GM23338 (cell line): ENCODE measurements around the gene LRMDA. TPM values are rescaled to one million over a fixed set of nuclear protein-coding genes. Genes with fewer than 3 reads are reported as not detected.
"Not testable (repeated sequence)": the region's sequence is repeated elsewhere in the genome, so short reads cannot be mapped to it uniquely, and the experiment has no call there.

Experiments
- ATAC-seq: fragments of 200-7000 bp; cut with Tn5 transposase; 3 replicates; pipeline ENCODE4 v1.9.1; 2020
- DNase-seq: peaks from one replicate; pipeline ENCODE4 v3.0.0-alpha.2; 2015; ENCODE audit warnings: low spot score
- H2AFZ ChIP-seq: fragments of 200-600 bp; sonication (generic); 2 replicates; pipeline ENCODE4 v1.8.0; 2016; ENCODE audit warnings: antibody characterized with exemption, mild to moderate bottlenecking, moderate library complexity
- H3F3A ChIP-seq: fragments of 200-600 bp; sonication (generic); replicated peaks from 2 replicates; pipeline ENCODE4 v1.8.0; 2017; ENCODE audit warnings: antibody characterized with exemption, mixed run types, low read depth
- H3K27ac ChIP-seq: fragments of 200-600 bp; sonication (generic); 2 replicates; pipeline ENCODE4 v1.6.1; 2016; ENCODE audit warnings: low read depth
- H3K27me3 ChIP-seq: fragments of 200-600 bp; sonication (generic); 2 replicates; pipeline ENCODE4 v1.8.0; 2016; ENCODE audit warnings: mild to moderate bottlenecking, mixed run types, moderate library complexity; ENCODE audit not compliant: insufficient read depth
- H3K36me3 ChIP-seq: fragments of 200-600 bp; sonication (generic); 2 replicates; pipeline ENCODE4 v1.8.0; 2016; ENCODE audit warnings: mild to moderate bottlenecking; ENCODE audit not compliant: insufficient read depth
- H3K4me1 ChIP-seq: fragments of 200-600 bp; sonication (generic); 2 replicates; pipeline ENCODE4 v1.8.0; 2016; ENCODE audit warnings: mild to moderate bottlenecking, moderate library complexity; ENCODE audit not compliant: insufficient read depth
- H3K4me2 ChIP-seq: fragments of 200-600 bp; sonication (generic); 2 replicates; pipeline ENCODE4 v1.7.1; 2017; ENCODE audit warnings: mixed run types
- H3K4me3 ChIP-seq: fragments of 200-600 bp; sonication (generic); 2 replicates; pipeline ENCODE4 v1.6.1; 2016; ENCODE audit warnings: mixed run types
- H3K79me2 ChIP-seq: fragments of 200-600 bp; sonication (generic); replicated peaks from 2 replicates; pipeline ENCODE4 v1.8.0; 2017; ENCODE audit warnings: mild to moderate bottlenecking; ENCODE audit not compliant: insufficient read depth
- H3K9me2 ChIP-seq: fragments of 200-600 bp; sonication (generic); 2 replicates; pipeline ENCODE4 v1.8.0; 2017; ENCODE audit not compliant: insufficient read depth
- H4K20me1 ChIP-seq: fragments of 200-600 bp; sonication (generic); replicated peaks from 2 replicates; pipeline ENCODE4 v1.8.0; 2017; ENCODE audit warnings: mild to moderate bottlenecking; ENCODE audit not compliant: insufficient read depth
- H3K27ac Mint-ChIP-seq: 2 replicates; pipeline ENCODE4 v1.8.0; 2020; ENCODE audit warnings: inconsistent platforms, mild to moderate bottlenecking, moderate library complexity, mixed read lengths
- H3K27me3 Mint-ChIP-seq: 3 replicates; pipeline ENCODE4 v1.8.0; 2022; ENCODE audit warnings: low read depth, mild to moderate bottlenecking, moderate library complexity, mixed read lengths, inconsistent platforms; ENCODE audit not compliant: insufficient read depth, poor library complexity
- H3K36me3 Mint-ChIP-seq: 3 replicates; pipeline ENCODE4 v1.8.0; 2021; ENCODE audit warnings: low read depth, mild to moderate bottlenecking, inconsistent platforms, moderate library complexity, mixed read lengths
- H3K4me1 Mint-ChIP-seq: 3 replicates; pipeline ENCODE4 v1.8.0; 2020; ENCODE audit warnings: mild to moderate bottlenecking, inconsistent platforms, mixed read lengths
- H3K4me3 Mint-ChIP-seq: 3 replicates; pipeline ENCODE4 v1.8.0; 2021; ENCODE audit warnings: moderate library complexity, mild to moderate bottlenecking, inconsistent platforms, mixed read lengths
- H3K9me3 Mint-ChIP-seq: 3 replicates; pipeline ENCODE4 v1.8.0; 2020; ENCODE audit warnings: moderate library complexity, mild to moderate bottlenecking, inconsistent platforms, mixed read lengths
- JUNB ChIP-seq: IDR thresholded peaks from one replicate; pipeline ENCODE4 v1.6.1; 2016; ENCODE audit warnings: antibody characterized with exemption; ENCODE audit not compliant: unreplicated experiment
- polyA plus RNA-seq: library from polyadenylated mRNA; unstranded; fragments of >200 nt; fragmentation: Nextera tagmentation; extraction: Ambion mirVana; gene quantifications from 2 replicates; pipeline ENCODE4 v1.2.1, GENCODE V29; 2016
- total RNA-seq: library from RNA; depleted of rRNA; stranded (reverse); fragments of >200 nt; shearing (Covaris generic); gene quantifications from 2 replicates; pipeline ENCODE4 v1.2.3, GENCODE V29; 2014
- TF ChIP-seq, protein P1 (sequence below): fragments of 250-450 bp; sonication (Bioruptor Pico); IDR thresholded peaks from 2 replicates; pipeline ENCODE4 v1.5.0; 2020; ENCODE audit warnings: mild to moderate bottlenecking, moderate library complexity

The LRMDA gene
- total and polyA plus RNA-seq, 2 experiments from 2014 or later, result 0.90 to 1.8 TPM

GRCh38 chr10:75514830-75515229, 83.4 kb downstream of the LRMDA start (continued):
- TF ChIP-seq, protein P1, sequence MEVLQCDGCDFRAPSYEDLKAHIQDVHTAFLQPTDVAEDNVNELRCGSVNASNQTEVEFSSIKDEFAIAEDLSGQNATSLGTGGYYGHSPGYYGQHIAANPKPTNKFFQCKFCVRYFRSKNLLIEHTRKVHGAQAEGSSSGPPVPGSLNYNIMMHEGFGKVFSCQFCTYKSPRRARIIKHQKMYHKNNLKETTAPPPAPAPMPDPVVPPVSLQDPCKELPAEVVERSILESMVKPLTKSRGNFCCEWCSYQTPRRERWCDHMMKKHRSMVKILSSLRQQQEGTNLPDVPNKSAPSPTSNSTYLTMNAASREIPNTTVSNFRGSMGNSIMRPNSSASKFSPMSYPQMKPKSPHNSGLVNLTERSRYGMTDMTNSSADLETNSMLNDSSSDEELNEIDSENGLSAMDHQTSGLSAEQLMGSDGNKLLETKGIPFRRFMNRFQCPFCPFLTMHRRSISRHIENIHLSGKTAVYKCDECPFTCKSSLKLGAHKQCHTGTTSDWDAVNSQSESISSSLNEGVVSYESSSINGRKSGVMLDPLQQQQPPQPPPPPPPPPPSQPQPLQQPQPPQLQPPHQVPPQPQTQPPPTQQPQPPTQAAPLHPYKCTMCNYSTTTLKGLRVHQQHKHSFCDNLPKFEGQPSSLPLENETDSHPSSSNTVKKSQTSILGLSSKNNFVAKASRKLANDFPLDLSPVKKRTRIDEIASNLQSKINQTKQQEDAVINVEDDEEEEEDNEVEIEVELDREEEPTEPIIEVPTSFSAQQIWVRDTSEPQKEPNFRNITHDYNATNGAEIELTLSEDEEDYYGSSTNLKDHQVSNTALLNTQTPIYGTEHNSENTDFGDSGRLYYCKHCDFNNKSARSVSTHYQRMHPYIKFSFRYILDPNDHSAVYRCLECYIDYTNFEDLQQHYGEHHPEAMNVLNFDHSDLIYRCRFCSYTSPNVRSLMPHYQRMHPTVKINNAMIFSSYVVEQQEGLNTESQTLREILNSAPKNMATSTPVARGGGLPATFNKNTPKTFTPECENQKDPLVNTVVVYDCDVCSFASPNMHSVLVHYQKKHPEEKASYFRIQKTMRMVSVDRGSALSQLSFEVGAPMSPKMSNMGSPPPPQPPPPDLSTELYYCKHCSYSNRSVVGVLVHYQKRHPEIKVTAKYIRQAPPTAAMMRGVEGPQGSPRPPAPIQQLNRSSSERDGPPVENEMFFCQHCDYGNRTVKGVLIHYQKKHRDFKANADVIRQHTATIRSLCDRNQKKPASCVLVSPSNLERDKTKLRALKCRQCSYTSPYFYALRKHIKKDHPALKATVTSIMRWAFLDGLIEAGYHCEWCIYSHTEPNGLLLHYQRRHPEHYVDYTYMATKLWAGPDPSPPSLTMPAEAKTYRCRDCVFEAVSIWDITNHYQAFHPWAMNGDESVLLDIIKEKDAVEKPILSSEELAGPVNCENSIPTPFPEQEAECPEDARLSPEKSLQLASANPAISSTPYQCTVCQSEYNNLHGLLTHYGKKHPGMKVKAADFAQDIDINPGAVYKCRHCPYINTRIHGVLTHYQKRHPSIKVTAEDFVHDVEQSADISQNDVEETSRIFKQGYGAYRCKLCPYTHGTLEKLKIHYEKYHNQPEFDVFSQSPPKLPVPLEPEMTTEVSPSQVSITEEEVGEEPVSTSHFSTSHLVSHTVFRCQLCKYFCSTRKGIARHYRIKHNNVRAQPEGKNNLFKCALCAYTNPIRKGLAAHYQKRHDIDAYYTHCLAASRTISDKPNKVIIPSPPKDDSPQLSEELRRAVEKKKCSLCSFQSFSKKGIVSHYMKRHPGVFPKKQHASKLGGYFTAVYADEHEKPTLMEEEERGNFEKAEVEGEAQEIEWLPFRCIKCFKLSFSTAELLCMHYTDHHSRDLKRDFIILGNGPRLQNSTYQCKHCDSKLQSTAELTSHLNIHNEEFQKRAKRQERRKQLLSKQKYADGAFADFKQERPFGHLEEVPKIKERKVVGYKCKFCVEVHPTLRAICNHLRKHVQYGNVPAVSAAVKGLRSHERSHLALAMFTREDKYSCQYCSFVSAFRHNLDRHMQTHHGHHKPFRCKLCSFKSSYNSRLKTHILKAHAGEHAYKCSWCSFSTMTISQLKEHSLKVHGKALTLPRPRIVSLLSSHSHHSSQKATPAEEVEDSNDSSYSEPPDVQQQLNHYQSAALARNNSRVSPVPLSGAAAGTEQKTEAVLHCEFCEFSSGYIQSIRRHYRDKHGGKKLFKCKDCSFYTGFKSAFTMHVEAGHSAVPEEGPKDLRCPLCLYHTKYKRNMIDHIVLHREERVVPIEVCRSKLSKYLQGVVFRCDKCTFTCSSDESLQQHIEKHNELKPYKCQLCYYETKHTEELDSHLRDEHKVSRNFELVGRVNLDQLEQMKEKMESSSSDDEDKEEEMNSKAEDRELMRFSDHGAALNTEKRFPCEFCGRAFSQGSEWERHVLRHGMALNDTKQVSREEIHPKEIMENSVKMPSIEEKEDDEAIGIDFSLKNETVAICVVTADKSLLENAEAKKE (CRISPR knock-in tag), result no peak
- TF ChIP-seq JUNB, result no peak

DNA sequence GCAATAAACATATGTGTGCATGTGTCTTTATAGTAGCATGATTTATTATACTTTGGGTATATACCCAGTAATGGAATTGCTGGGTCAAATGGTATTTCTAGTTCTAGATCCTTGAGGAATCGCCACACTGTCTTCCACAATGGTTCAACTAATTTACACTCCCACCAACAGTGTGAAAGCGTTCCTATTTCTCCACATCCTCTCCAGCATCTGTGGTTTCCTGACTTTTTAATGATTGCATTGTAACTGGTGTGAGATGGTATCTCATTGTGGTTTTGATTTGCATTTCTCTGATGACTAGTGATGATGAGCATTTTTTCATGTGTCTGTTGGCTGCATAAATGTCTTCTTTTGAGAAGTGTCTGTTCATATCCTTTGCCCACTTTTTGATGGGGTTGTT, 84.7 kb downstream of the LRMDA start:
- H3K36me3 ChIP-seq, H3F3A ChIP-seq, H2AFZ ChIP-seq, H4K20me1 ChIP-seq, H3K27me3 ChIP-seq, H3K27ac ChIP-seq, H3K79me2 ChIP-seq, H3K36me3 Mint-ChIP-seq, H3K9me2 ChIP-seq, H3K4me1 ChIP-seq, H3K27me3 Mint-ChIP-seq, ATAC-seq, H3K4me2 ChIP-seq, H3K4me3 ChIP-seq, DNase-seq, H3K4me3 Mint-ChIP-seq, H3K27ac Mint-ChIP-seq: not testable (repeated sequence)
- Mint-ChIP-seq H3K4me1 (peaks cover 15% of the 10 kb centered on the region), H3K9me3 (peaks cover 10% of the 10 kb centered on the region)

- H3K4me1 Mint-ChIP-seq, H3K27ac Mint-ChIP-seq, H4K20me1 ChIP-seq, H3K4me3 Mint-ChIP-seq, H3K36me3 Mint-ChIP-seq, H3K4me1 ChIP-seq, H3K36me3 ChIP-seq, H3K79me2 ChIP-seq, H3F3A ChIP-seq, ATAC-seq, H3K4me2 ChIP-seq, H3K27me3 ChIP-seq, H3K9me2 ChIP-seq, H2AFZ ChIP-seq, H3K4me3 ChIP-seq, DNase-seq, H3K27me3 Mint-ChIP-seq, H3K27ac ChIP-seq: not testable (repeated sequence)
- peaks cover 10% of the 10 kb centered on the region for H3K9me3 Mint-ChIP-seq
Observed at GRCh38 chr10:75519213-75519612, 87.8 kb downstream of the LRMDA start.

- H3K79me2 ChIP-seq, H3K36me3 ChIP-seq, H3K4me1 ChIP-seq, H3K36me3 Mint-ChIP-seq, H3F3A ChIP-seq, H3K9me2 ChIP-seq, H3K27me3 ChIP-seq, H3K27me3 Mint-ChIP-seq, H3K4me1 Mint-ChIP-seq, H3K9me3 Mint-ChIP-seq, H4K20me1 ChIP-seq, H3K27ac ChIP-seq, H3K27ac Mint-ChIP-seq: not testable (repeated sequence)
- ATAC-seq, result peak; percentile 60
- H3K4me3 Mint-ChIP-seq, result peak overlapping the region; percentile 47; the same call in 2 of the 3 replicates
- peak overlapping the region; percentile 66 for H3K4me2 ChIP-seq
- peak overlapping the region; percentile 47 for H3K4me3 ChIP-seq
- H2AFZ ChIP-seq, result peak overlapping the region; percentile 80
- DNase-seq, result peak; percentile 51
Observed at GRCh38 chr10:75521194-75521829, 89.9 kb downstream of the LRMDA start.
